ENCODE measurements around the gene KRI1.
"Not testable (repeated sequence)": the region's sequence is repeated elsewhere in the genome, so short reads cannot be mapped to it uniquely, and the experiment has no call there.

KRI1 gene

DNA sequence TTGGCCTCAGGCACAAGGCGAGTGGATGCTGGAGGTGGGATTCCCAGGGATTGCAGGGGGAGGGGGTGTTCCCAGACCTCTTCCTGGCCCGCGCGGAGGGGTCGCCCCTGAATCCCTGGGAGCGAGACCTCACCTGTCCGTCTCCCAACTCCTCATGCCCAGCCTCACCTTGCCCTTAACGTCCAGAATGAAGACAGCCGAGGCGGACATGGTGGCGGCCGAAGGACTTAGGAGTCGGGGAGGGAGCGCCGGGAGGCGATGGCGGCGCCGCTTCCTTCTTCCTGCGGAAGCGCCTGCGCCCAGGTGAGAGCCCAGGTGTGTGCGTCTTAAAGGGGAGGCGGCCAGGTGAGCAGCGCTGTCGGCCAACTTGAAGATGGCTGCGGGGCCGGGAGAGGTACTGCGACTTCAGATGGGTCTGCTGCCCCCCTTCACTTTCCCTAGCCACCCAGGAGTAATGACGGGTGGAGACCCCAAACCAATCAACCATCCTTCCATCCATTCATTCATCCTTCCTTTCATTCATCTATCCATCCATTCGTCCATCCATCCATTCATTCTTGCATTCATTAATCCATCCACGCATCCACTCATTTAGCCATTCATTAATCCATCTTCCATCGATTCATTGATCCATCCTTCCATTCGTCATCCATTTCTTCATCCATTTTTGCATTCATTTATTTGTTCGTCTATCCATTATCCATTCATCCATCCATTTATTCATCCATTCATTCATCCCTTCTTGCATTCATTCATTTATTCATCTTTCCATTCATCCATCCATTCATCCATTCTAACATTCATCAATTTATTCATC is 21.4 kb upstream of the KRI1 start, which contains the start of gene AP1M2:
TSS of gene AP1M2 (minus strand) at position 291 of the 817 bp plus-strand sequence. CDS start at position 210, 81 bp downstream.
- H3K9me3 Mint-ChIP-seq: peaks cover 6% of the 10 kb centered on the region
- no peak within 1 kb of the TSS for H3K4me3 Mint-ChIP-seq
- no peak for ATAC-seq (ENCODE audit: low read depth)
- peaks cover 16% of the 10 kb centered on the region for H3K4me1 Mint-ChIP-seq
- H3K36me3 Mint-ChIP-seq: no peaks in the 10 kb centered on the region
- DNase-seq (ENCODE audit: low spot score in 2 of 2): no peak
- peaks cover 4% of the 10 kb centered on the region for H3K27me3 Mint-ChIP-seq
- no peak within 1 kb of the TSS for H3K27ac Mint-ChIP-seq

DNA sequence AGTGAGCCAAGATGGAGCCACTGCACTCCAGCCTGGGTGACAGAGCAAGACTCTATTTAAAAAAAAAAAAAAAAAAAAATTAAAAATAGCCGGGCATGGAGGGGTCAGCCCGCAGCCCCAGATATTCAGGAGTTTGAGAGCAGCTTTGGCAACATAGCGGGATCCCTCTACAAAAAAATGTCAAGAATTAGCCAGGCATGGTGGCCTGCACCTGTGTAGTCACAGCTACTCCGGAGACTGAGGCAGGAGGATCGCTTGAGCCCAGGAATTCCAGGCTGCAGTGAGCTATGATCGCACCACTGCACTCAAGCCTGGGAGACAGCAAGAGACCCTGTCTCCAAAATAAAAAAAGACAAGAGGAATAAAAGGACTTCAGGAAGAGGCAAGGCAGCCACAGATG is 20.6 kb upstream of the KRI1 start:
- Mint-ChIP-seq H3K27ac (no peak overlapping the region), H3K4me3 (no peak overlapping the region), H3K4me1 (peaks cover 16% of the 10 kb centered on the region), H3K9me3 (peaks cover 6% of the 10 kb centered on the region), H3K27me3 (peaks cover 4% of the 10 kb centered on the region), H3K36me3 (no peaks in the 10 kb centered on the region)
- ATAC-seq (ENCODE audit: low read depth) (no peak), DNase-seq (ENCODE audit: low spot score in 2 of 2) (no peak)

DNA sequence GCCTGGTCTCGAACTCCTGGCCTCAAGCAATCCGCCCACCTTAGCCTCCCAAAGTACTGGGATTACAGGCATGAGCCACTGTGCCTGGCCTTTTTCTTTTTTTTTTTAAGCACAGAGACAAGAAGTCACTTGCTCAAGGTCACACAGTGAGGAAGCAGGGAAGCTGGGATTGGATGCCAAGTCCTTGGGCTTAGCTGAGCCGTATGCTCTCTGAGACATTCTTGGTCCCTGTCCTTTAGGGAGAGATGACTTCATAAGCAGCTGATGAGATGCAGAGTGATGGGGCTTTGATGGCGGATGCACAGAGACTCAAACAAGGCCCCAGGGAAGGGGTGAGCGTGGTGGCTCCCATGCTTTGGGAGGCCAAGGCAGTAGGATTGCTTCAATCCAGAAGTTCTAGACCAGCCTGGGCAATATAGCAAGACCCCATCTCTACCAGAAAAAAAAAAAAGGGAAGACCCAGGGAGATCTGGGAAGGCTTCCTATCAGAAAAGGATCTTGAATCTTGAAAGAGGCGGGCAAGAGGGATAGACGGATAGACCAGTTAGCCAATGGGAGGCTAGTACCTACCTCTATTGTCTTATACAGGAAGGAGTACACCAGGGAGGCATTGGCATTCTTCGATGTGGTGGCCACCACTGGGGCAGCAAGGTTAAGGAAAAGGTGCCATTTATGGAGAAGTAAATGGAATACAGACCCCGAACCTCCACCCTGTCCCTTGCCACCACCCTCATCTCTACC is 17.4 kb upstream of the KRI1 start:
- H3K9me3 Mint-ChIP-seq: peaks cover 6% of the 10 kb centered on the region
- no peak overlapping the region for H3K4me3 Mint-ChIP-seq
- no peak overlapping the region for H3K27ac Mint-ChIP-seq
- no peaks in the 10 kb centered on the region for H3K36me3 Mint-ChIP-seq
- DNase-seq (ENCODE audit: low spot score in 2 of 2): no peak
- H3K27me3 Mint-ChIP-seq: peaks cover 4% of the 10 kb centered on the region
- no peak for ATAC-seq (ENCODE audit: low read depth)
- H3K4me1 Mint-ChIP-seq: peaks cover 21% of the 10 kb centered on the region

DNA sequence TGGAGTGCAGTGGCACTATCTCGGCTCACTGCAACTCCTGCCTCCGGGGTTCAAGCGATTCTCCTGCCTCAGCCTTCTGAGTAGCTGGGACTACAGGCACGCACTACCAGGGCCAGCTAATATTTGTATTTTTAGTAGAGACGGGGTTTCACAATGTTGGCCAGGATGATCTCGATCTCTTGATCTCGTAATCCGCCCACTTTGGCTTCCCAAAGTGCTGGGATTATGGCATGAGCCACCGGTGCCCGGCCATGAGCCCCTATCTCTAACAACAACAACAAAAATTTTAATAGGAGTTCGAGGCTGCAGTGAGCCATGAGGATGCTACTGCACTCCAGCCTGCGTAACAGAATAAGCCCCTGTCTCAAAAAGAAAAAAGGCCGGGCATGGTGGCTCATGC is 16.3 kb upstream of the KRI1 start:
- H3K9me3 Mint-ChIP-seq: no peaks in the 10 kb centered on the region
- no peak overlapping the region for H3K4me3 Mint-ChIP-seq
- no peaks in the 10 kb centered on the region for H3K27me3 Mint-ChIP-seq
- H3K4me1 Mint-ChIP-seq: peaks cover 14% of the 10 kb centered on the region
- no peak overlapping the region for H3K27ac Mint-ChIP-seq
- H3K36me3 Mint-ChIP-seq: no peaks in the 10 kb centered on the region
- ATAC-seq (ENCODE audit: low read depth): no peak
- no peak for DNase-seq (ENCODE audit: low spot score in 2 of 2)

DNA sequence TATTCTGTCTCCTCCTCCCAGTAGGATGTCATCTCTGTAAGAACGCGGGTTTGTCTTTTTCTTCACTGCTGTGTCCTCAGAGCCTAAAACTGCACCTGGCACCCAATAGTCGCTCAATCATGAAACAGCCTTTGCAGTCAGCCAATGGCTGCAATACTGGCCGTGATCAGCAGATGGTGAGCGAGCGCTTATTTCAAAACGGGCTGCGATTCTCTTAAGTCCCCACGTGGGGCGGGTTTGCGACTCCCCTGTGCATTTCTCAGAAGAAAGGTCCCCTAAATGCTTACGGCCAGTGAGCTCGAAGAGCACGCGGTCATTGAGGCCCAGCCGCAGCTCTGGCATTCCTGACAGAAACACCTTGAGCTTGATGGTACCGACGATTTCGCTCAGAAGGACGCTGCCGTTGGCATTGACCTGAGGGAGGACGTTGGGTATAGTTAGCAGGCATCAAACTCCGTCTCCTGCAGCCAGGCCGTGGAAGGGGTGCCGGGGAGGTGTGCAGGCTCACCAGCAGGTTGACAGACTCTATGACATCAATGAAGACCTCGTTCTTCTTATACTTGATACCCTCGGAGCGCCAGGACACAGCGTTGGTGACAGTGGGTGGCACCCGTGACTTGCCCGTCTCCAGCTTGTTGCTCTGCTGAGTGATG is 15.3 kb upstream of the KRI1 start:
- Mint-ChIP-seq H3K9me3 (no peaks in the 10 kb centered on the region), H3K27ac (peak overlapping the region; percentile 35)
- peak; percentile 89 to 93 for DNase-seq (ENCODE audit: low spot score in 2 of 2)

DNA sequence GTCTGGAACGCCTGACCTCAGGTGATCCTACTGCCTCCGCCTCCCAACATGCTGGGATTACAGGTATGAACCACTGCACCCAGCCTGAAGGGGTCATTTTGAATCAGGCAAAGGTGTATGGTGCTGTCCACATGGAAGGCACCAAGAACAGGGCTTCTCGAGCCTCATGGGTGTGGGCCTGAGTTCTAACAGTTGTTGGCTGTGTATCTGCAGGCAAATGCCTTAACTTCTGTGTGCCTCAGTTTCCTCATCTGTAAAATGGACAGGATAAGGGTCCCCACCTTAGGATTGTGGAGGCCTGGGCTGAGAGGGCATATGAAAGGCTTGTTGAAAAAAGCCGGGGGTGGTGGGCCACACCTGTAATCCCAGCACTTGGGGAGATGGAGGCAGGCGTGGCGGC is 12.1 kb upstream of the KRI1 start:
- H3K27me3 Mint-ChIP-seq: no peaks in the 10 kb centered on the region
- no peak overlapping the region for H3K4me3 Mint-ChIP-seq
- H3K4me1 Mint-ChIP-seq: peaks cover 5% of the 10 kb centered on the region
- H3K36me3 Mint-ChIP-seq: no peaks in the 10 kb centered on the region
- no peaks in the 10 kb centered on the region for H3K9me3 Mint-ChIP-seq
- ATAC-seq (ENCODE audit: low read depth) (no peak), DNase-seq (ENCODE audit: low spot score in 2 of 2) (no peak)
- no peak overlapping the region for H3K27ac Mint-ChIP-seq

More for the DNA sequence above, 15.3 kb upstream of the KRI1 start:
- H3K4me3 Mint-ChIP-seq: no peak overlapping the region
- H3K4me1 Mint-ChIP-seq: peaks cover 14% of the 10 kb centered on the region
- peak; percentile 96 for ATAC-seq (ENCODE audit: low read depth)
- no peaks in the 10 kb centered on the region for H3K27me3 Mint-ChIP-seq
- no peaks in the 10 kb centered on the region for H3K36me3 Mint-ChIP-seq

DNA sequence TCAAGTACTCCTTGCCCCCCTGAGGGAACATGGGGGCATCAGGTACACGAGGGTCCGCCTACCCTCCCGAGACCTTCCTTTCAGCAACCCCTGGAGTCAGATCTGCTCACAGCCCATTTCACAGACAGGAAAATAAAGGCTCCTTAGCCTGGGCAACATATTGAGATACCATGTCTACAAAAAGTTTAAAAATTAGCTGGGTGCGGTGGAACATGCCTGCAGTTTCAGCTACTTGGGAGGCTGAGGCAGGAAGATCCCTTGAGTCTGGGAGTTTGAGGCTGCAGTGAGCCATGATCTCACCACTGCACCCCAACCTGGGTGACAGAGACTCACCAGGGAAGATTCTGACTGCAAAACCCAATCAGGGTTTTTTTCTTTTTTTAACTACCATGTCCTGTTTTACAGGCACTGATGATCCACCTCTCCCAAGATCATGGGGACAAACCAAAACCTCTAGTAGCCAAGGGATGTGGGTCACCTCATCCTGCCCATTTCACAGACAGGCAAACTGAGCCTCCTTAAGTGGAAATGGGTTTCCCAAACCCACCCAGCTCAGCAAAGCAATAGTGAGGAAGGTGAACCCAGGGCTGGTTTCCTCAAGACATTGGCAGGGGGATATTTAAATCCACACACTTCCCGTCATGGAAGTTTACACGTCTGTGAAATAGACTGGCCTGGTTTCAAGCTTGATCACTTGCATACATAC is 9.4 kb upstream of the KRI1 start:
- DNase-seq (ENCODE audit: low spot score in 2 of 2) (no peak), ATAC-seq (ENCODE audit: low read depth) (no peak)
- no peaks in the 10 kb centered on the region for H3K9me3 Mint-ChIP-seq
- H3K27ac Mint-ChIP-seq: no peak overlapping the region
- H3K27me3 Mint-ChIP-seq: no peaks in the 10 kb centered on the region
- no peaks in the 10 kb centered on the region for H3K36me3 Mint-ChIP-seq
- no peak overlapping the region for H3K4me3 Mint-ChIP-seq
- H3K4me1 Mint-ChIP-seq: peaks cover 7% of the 10 kb centered on the region

DNA sequence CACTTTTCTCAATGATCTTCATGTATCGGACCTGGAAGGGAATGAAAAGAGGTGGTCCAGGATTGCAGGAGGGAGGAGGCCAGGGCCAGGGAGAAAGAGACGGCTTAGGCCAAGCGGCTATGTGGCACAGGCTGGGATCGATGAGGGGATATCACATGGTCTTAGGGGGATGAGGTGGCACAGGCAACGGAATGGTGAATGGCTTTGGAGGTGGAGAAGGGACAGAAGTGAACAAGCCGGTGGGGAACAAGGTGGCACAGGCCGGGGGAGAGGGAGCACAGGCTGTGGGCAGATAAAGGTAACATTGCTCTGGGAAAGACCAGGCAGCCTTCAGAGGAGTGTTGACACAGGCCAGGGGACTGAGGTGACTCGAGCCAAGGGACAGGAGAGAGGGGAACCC is 8.7 kb upstream of the KRI1 start:
- no peaks in the 10 kb centered on the region for H3K27me3 Mint-ChIP-seq
- DNase-seq (ENCODE audit: low spot score in 2 of 2): no peak
- H3K36me3 Mint-ChIP-seq: no peaks in the 10 kb centered on the region
- H3K27ac Mint-ChIP-seq: no peak overlapping the region
- ATAC-seq (ENCODE audit: low read depth): no peak
- peaks cover 7% of the 10 kb centered on the region for H3K4me1 Mint-ChIP-seq
- no peak overlapping the region for H3K4me3 Mint-ChIP-seq
- no peaks in the 10 kb centered on the region for H3K9me3 Mint-ChIP-seq

DNA sequence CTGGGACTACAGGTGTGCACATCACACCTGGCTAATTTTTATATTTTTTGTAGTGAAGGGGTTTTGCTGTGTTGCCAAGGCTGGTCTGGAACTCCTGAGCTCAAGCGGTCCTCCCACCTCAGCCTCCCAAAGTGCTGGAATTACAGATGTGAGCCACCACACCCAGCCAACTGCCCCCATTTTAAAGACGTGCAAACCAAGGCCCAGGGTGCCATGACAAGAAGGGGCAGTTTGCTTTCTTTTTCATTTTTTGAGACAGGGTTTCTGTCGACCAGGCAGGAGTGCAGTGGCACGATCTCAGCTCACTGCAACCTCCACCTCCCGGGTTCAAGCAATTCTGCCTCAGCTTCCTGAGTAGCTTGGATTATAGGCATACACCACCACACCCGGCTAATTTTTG is 8.0 kb upstream of the KRI1 start:
- H3K27me3 Mint-ChIP-seq; H3K27ac Mint-ChIP-seq; H3K36me3 Mint-ChIP-seq; H3K4me1 Mint-ChIP-seq; H3K4me3 Mint-ChIP-seq; ATAC-seq (ENCODE audit: low read depth); H3K9me3 Mint-ChIP-seq; DNase-seq (ENCODE audit: low spot score in 2 of 2): not testable (repeated sequence)

DNA sequence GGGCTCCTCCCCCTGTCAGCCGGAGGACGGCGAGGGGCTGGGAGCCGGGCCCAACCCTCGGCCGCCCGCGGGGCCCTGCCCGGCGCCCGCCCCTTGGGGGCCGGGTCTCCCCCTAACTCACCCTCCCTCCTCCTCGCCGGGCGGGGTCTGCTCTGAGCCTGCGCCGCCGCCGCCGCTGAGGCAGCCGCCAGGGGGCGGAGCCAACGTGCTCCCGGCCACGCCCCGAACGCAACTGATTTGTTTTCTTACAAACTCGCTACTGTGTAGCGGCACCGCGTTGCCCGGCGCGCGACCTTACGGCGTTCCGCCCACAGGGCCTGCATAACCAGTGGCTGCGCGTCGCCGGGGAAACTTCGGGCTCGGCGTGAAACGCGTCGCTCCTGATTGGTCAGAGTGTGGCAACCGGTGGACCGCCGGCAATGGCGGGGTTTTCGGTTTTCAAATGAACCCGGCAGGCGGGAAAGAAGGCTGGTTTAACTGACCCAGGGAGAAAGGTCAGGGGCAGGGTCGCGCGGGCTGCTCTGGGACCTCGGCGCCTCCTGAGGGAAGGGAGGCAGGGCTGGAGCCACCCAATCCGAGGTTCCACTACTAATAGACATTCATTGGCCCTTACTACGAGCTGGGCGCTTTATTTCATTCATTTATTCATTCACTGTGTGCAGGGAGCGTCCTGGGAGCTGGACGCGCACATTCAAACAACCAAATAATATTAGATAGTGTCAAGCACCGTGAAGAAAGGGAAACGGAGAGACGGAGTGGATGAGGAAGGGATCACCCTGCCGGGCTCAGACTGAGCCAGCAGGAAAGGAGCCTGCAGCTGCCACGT is 3.2 kb upstream of the KRI1 start, which contains the start of gene CDKN2D:
TSS of gene CDKN2D (minus strand) at position 154 of the 826 bp plus-strand sequence. CDS start 326 bp downstream, outside the sequence.
- peaks cover 31% of the 10 kb centered on the region for H3K4me1 Mint-ChIP-seq
- no peaks in the 10 kb centered on the region for H3K27me3 Mint-ChIP-seq
- DNase-seq (ENCODE audit: low spot score in 2 of 2) (peak; percentile 98 to 99), ATAC-seq (ENCODE audit: low read depth) (peak; percentile 69)
- H3K27ac Mint-ChIP-seq: peak within 1 kb of the TSS; percentile 87
- H3K4me3 Mint-ChIP-seq: peak within 1 kb of the TSS; percentile 91
- peaks cover 9% of the 10 kb centered on the region for H3K36me3 Mint-ChIP-seq
- H3K9me3 Mint-ChIP-seq: no peaks in the 10 kb centered on the region

DNA sequence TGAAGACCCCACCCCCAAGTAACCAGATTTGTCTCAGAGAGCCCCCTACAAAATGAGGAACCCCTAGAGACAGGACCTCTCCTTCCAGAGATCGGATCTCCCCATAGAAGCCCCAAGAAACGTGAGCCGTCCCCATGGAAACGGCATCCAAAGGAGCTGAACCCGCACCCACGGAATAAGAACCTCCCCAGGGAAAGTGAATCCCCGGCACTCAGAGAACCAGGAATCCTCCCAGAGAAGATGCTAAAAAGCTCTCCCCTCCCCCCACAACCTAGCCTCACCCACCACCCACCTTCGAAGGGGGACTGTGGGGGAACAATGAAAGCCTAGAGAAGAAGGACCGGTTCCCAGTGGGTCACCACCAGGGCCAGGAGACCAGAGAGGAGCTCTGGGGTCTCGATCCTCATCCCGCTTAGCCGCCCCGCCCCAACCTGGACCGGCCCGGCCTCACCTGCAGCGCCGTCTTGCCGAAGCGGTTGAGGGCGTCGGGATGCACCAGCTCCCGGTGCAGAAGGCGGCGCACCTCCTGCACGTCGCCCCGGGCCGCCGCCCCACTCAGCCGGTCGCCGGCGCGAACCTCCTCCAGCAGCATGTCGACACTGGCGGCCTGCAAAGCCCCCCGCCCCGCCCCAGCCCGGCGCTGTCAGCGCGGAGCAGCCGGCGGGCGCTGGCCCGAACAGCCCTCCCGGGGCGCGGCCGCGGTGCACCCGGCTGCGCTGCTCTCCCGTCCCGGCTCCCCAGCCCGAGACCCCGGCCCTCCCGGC is 2.4 kb upstream of the KRI1 start:
- no peaks in the 10 kb centered on the region for H3K9me3 Mint-ChIP-seq
- H3K27ac Mint-ChIP-seq: peak overlapping the region; percentile 87
- H3K27me3 Mint-ChIP-seq: no peaks in the 10 kb centered on the region
- DNase-seq (ENCODE audit: low spot score in 2 of 2) (no peak), ATAC-seq (ENCODE audit: low read depth) (peak; percentile 5)
- H3K4me1 Mint-ChIP-seq: peaks cover 31% of the 10 kb centered on the region
- H3K36me3 Mint-ChIP-seq: peaks cover 9% of the 10 kb centered on the region
- H3K4me3 Mint-ChIP-seq: peak overlapping the region; percentile 91

DNA sequence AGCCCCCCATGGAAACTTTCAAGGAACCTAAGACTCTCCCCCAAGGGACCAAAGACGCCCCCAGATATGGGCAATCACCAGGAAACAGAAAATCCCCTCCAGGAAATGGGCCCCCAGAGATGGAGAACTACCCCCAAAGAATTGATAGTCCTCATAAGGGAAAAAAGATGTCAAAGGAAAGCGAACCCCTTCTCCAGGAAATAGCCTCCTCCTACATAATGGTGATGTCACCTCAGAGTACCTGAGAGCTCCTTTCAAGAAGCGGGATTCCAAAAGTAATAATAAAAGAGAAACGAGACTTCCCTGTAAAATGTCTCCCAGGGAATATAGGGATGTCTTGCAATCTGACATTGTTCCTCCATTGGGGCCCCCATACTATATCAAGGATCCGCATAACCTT is 1.8 kb upstream of the KRI1 start:
- peak overlapping the region; percentile 91 for H3K4me3 Mint-ChIP-seq
- ATAC-seq (ENCODE audit: low read depth): no peak
- no peaks in the 10 kb centered on the region for H3K27me3 Mint-ChIP-seq
- peak overlapping the region; percentile 87 for H3K27ac Mint-ChIP-seq
- H3K4me1 Mint-ChIP-seq: peaks cover 31% of the 10 kb centered on the region
- no peaks in the 10 kb centered on the region for H3K9me3 Mint-ChIP-seq
- peaks cover 9% of the 10 kb centered on the region for H3K36me3 Mint-ChIP-seq
- no peak for DNase-seq (ENCODE audit: low spot score in 2 of 2)
